Effector memory CD4-positive, alpha-beta T cell (primary cell): Measurements from ENCODE around the gene TESMIN.

Experiments
- DNase-seq, 3 donors: peaks; one replicate each; pipeline ENCODE4 v3.0.0-alpha.2; 2020
- H3K27ac ChIP-seq: 2 replicates; pipeline ENCODE4 v1.7.0; 2013; ENCODE audit warnings: mild to moderate bottlenecking, low read length, moderate library complexity; ENCODE audit not compliant: insufficient read depth, poor library complexity, severe bottlenecking
- H3K27me3 ChIP-seq: replicated peaks from 2 replicates; pipeline ENCODE4 v1.7.0; 2013; ENCODE audit warnings: mild to moderate bottlenecking, low read length; ENCODE audit not compliant: insufficient read depth, control insufficient read depth, poor library complexity, severe bottlenecking
- H3K36me3 ChIP-seq: 2 replicates; pipeline ENCODE4 v1.7.0; 2013; ENCODE audit warnings: mild to moderate bottlenecking, low read length, moderate library complexity; ENCODE audit not compliant: control insufficient read depth, insufficient read depth
- H3K4me1 ChIP-seq: 2 replicates; pipeline ENCODE4 v1.7.0; 2013; ENCODE audit warnings: low read length, mild to moderate bottlenecking; ENCODE audit not compliant: control insufficient read depth, insufficient read depth, poor library complexity, severe bottlenecking
- H3K4me3 ChIP-seq: 2 replicates; pipeline ENCODE4 v1.7.0; 2013; ENCODE audit warnings: low read length, low read depth, mild to moderate bottlenecking; ENCODE audit not compliant: insufficient read depth, poor library complexity, severe bottlenecking
- H3K9me3 ChIP-seq: 2 replicates; pipeline ENCODE4 v1.7.0; 2013; ENCODE audit warnings: mild to moderate bottlenecking, low read length, moderate library complexity; ENCODE audit not compliant: control insufficient read depth

The TESMIN gene

GRCh38 chr11:68664906-68665305 is 86.4 kb downstream of the TESMIN start:
- Histone ChIP-seq H3K4me1 (no peaks in the 10 kb centered on the region), H3K9me3 (no peaks in the 10 kb centered on the region), H3K27ac (no peak overlapping the region), H3K27me3 (no peaks in the 10 kb centered on the region), H3K4me3 (no peak overlapping the region), H3K36me3 (no peaks in the 10 kb centered on the region)
- DNase-seq: no peak

- Histone ChIP-seq H3K27me3 (no peaks in the 10 kb centered on the region), H3K27ac (no peak overlapping the region), H3K36me3 (no peaks in the 10 kb centered on the region), H3K4me1 (no peaks in the 10 kb centered on the region), H3K4me3 (no peak overlapping the region), H3K9me3 (no peaks in the 10 kb centered on the region)
- DNase-seq: no peak
Measured at GRCh38 chr11:68664141-68664540, 87.2 kb downstream of the TESMIN start.

- Histone ChIP-seq H3K4me3 (no peak overlapping the region), H3K36me3 (no peaks in the 10 kb centered on the region), H3K4me1 (no peaks in the 10 kb centered on the region), H3K27me3 (no peaks in the 10 kb centered on the region), H3K27ac (no peak overlapping the region), H3K9me3 (no peaks in the 10 kb centered on the region)
- DNase-seq: no peak
Measured at GRCh38 chr11:68663482-68664010, 87.8 kb downstream of the TESMIN start.

- no peaks in the 10 kb centered on the region for H3K36me3 ChIP-seq
- DNase-seq: no peak
- H3K4me3 ChIP-seq: no peak overlapping the region
- no peaks in the 10 kb centered on the region for H3K27me3 ChIP-seq
- H3K4me1 ChIP-seq: no peaks in the 10 kb centered on the region
- no peaks in the 10 kb centered on the region for H3K9me3 ChIP-seq
- H3K27ac ChIP-seq: no peak overlapping the region
Measured at GRCh38 chr11:68661697-68662603, 89.4 kb downstream of the TESMIN start.

GRCh38 chr11:68661014-68661413 is 90.3 kb downstream of the TESMIN start:
- no peak overlapping the region for H3K27ac ChIP-seq
- H3K9me3 ChIP-seq: no peaks in the 10 kb centered on the region
- H3K4me1 ChIP-seq: no peaks in the 10 kb centered on the region
- H3K36me3 ChIP-seq: no peaks in the 10 kb centered on the region
- H3K27me3 ChIP-seq: no peaks in the 10 kb centered on the region
- no peak overlapping the region for H3K4me3 ChIP-seq
- no peak for DNase-seq

GRCh38 chr11:68660066-68660810 is 91.1 kb downstream of the TESMIN start:
- no peak overlapping the region for H3K27ac ChIP-seq
- no peaks in the 10 kb centered on the region for H3K9me3 ChIP-seq
- no peaks in the 10 kb centered on the region for H3K4me1 ChIP-seq
- DNase-seq: no peak
- no peak overlapping the region for H3K4me3 ChIP-seq
- H3K36me3 ChIP-seq: no peaks in the 10 kb centered on the region
- no peaks in the 10 kb centered on the region for H3K27me3 ChIP-seq

- Histone ChIP-seq H3K36me3 (no peaks in the 10 kb centered on the region), H3K9me3 (no peaks in the 10 kb centered on the region), H3K27me3 (no peaks in the 10 kb centered on the region), H3K27ac (no peak overlapping the region), H3K4me3 (no peak overlapping the region), H3K4me1 (no peaks in the 10 kb centered on the region)
- DNase-seq: no peak
Measured at GRCh38 chr11:68659158-68659921, 92.0 kb downstream of the TESMIN start.

- Histone ChIP-seq H3K9me3 (no peaks in the 10 kb centered on the region), H3K4me3 (no peak overlapping the region), H3K36me3 (no peaks in the 10 kb centered on the region), H3K27me3 (no peaks in the 10 kb centered on the region), H3K27ac (no peak overlapping the region), H3K4me1 (no peaks in the 10 kb centered on the region)
- DNase-seq: no peak
Measured at GRCh38 chr11:68658661-68659060, 92.7 kb downstream of the TESMIN start.

GRCh38 chr11:68658097-68658496 is 93.2 kb downstream of the TESMIN start:
- H3K36me3 ChIP-seq: no peaks in the 10 kb centered on the region
- H3K4me1 ChIP-seq: no peaks in the 10 kb centered on the region
- no peak overlapping the region for H3K27ac ChIP-seq
- no peaks in the 10 kb centered on the region for H3K27me3 ChIP-seq
- H3K4me3 ChIP-seq: no peak overlapping the region
- no peak for DNase-seq
- H3K9me3 ChIP-seq: no peaks in the 10 kb centered on the region
